Stimulated activated naive CD8-positive, alpha-beta T cell treated with anti-CD3 and anti-CD28 coated beads, Interleukin-15, amount 100 ng/mL, for 72 hours (primary cell): ENCODE results near the gene NIPAL3.
"Not testable (repeated sequence)": the region's sequence is repeated elsewhere in the genome, so short reads cannot be mapped to it uniquely, and the experiment has no call there.

Source experiments
- ATAC-seq: fragments of 150-1000 bp; cut with Tn5 transposase; 2 replicates; pipeline ENCODE4 v1.10.0; 2021; ENCODE audit warnings: mild to moderate bottlenecking, moderate library complexity
- DNase-seq, 2 donors: peaks; one replicate each; pipeline ENCODE4 v3.0.0; 2021 to 2022
- H3K27ac Mint-ChIP-seq, 2 donors: one replicate each; pipeline ENCODE4 v1.8.0; 2022; ENCODE audit warnings: mild to moderate bottlenecking in 2 of 2, mixed read lengths in 2 of 2, moderate library complexity in 2 of 2
- H3K27me3 Mint-ChIP-seq: one replicate; pipeline ENCODE4 v1.8.0; 2022; ENCODE audit warnings: mixed read lengths
- H3K4me1 Mint-ChIP-seq: one replicate; pipeline ENCODE4 v1.8.0; 2022; ENCODE audit warnings: mild to moderate bottlenecking, mixed read lengths
- H3K4me3 Mint-ChIP-seq, 2 donors: one replicate each; pipeline ENCODE4 v1.8.0; 2022; ENCODE audit warnings: mild to moderate bottlenecking in 2 of 2, mixed read lengths in 2 of 2, moderate library complexity in 1 of 2
- H3K9me3 Mint-ChIP-seq, 2 donors: one replicate each; pipeline ENCODE4 v1.8.0; 2022; ENCODE audit warnings: mixed read lengths in 2 of 2

Gene NIPAL3

GRCh38 chr1:24520282-24520681 lies 104.7 kb downstream of the NIPAL3 start:
- ATAC-seq, DNase-seq, H3K4me3 Mint-ChIP-seq, H3K9me3 Mint-ChIP-seq, H3K27me3 Mint-ChIP-seq: not testable (repeated sequence)
- H3K27ac Mint-ChIP-seq, result peak overlapping the region; percentile 66 to 69
- peaks cover 52% of the 10 kb centered on the region for H3K4me1 Mint-ChIP-seq
